SKM-1 treated with dmso at 0.1 percent for 144 hours (cell line): Measurements from ENCODE around the gene AHCY.
"Not testable (repeated sequence)": the region's sequence is repeated elsewhere in the genome, so short reads cannot be mapped to it uniquely, and the experiment has no call there.

ENCODE experiments used
- DNase-seq: peaks from one replicate; lab custom pipeline; 2025; ENCODE audit not compliant: unreplicated experiment; lab: John Stamatoyannopoulos, UW

AHCY gene

DNA sequence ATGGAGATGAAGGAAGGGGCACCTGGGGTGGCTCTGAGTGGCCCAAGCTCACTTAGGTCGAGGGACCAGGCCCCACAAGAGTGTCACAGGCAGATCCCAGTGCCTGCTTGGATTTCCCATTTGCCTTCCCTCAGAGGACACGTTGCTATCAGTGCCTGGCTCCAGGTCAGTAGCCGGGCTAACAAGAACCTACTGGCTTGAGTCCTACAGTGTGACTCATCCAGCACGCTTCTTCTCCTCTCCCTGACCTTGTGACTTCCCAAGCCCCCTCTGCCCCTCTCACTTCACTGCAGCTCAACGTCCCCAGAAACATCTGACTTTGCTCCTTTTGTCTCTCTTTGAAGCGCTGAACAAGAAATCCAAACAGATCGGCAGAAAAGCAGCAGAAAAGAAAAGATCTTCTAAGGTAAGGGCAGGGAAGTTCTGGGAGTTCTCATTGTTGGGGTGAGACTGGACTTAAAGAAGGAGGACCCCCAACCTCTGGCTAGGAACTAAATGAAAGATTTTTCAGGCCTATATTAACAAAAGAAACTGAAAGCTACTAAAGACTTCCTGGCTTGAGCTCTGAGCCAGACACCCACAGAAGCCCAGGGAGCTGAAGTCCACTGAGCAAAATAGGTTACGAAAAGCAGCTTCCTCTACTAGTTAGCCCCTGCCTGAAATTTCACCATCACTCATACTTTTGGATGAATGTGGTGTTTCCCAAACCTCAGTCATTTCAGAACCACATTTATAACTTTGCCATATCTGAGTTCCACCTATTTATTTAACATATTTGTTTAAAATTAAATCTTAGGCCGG is 40.5 kb downstream of the AHCY start:
- peak; percentile 72 for DNase-seq

DNA sequence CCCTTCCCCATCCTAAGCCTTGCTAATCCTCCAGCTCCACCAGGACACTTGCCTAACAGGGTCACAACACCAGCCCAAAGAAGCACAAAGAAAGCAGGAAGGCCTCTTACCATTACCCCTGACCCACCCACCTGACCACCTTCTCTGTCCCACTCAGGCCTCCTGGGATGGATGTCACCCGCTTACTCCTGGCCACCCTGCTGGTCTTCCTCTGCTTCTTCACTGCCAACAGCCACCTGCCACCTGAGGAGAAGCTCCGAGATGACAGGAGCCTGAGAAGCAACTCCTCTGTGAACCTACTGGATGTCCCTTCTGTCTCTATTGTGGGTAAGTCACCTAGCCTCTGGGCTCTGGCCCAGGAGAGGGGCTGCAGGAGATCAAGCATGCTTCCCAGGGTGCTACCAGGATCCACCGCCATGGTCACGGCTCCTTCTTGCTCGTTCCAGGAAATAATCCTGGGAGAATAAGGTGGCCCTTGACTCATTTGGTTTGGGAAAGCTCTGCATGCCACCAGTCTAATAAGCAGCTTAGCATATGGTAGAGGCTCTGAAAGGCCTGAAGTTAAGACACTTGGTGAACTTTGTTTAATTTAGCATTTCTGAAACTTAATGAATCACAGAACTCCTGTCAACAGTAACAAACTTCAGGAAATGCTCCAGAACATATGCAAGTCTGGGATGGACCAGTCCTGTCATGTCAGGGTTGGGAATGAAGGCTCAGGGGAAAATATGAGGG is 42.8 kb downstream of the AHCY start:
- DNase-seq: no peak

DNA sequence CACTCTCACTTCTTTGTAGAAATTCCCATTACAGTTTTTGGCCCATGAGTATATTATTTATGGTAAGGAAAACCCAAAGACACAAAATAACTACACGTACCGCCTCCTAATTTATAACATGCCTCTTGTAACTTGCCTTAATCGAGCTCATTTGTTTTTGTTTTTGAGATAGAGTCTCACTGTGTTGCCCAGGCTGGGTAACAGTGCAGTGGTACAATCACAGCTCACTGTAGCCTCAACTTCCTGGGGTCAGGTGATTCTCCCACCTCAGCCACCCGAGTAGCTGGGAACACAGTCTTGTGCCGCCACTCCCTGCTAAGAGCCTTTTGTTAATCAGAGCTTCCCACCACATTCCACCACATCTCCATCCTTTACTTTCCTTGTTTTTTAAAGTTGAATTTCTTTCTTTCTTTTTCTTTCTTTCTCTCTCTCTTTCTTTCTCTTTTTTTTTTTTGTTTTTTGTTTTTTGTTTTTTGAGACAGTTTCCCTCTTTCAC is 46.5 kb downstream of the AHCY start:
- DNase-seq: no peak

DNA sequence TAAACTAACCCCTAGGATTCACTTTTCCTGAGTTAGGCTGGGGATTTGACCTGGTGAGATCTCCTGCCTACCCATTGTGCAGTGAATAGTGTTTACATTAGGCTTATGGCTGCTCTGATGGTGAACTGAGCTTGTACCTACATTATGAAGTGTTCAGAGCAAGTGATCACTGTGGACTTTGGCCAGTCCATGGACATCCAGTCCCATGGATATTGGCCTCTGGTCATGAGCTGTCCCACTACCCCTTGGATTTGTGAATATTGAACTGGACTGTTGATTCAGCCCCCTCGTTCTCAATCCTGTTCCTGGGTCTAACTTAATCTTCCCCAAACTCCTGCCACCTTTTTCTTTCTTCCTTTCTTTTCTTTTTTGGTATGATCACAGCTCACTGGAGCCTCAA is 48.2 kb downstream of the AHCY start:
- DNase-seq: no peak

DNA sequence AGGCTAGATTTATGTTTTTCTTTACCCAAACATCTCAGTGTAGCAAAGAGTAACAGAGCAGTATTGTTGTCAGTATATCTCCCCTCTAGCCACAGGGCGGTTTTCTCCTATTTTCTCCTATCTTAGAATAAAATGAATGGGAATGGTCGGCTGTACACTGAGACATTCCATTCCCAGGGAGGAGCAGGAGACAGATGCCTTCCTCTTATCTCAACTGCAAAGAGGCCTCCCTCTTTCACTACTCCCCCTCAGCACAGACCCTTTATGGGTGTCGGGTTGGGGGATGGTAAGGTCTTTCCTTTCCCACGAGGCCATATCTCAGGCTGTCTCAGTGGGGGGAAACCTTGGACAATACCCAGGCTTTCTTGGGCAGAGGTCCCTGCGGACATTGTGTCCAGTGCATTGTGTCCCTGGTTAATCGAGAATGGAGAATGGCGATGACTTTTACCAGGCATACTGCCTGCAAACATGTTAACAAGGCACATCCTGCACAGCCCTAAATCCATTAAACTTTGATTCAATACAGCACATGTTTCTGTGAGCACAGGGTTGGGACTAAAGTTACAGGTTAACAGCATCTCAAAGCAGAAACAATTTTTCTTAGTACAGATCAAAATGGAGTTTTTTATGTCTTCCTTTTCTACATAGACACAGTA is 50.6 kb downstream of the AHCY start:
- not testable (repeated sequence) for DNase-seq

DNA sequence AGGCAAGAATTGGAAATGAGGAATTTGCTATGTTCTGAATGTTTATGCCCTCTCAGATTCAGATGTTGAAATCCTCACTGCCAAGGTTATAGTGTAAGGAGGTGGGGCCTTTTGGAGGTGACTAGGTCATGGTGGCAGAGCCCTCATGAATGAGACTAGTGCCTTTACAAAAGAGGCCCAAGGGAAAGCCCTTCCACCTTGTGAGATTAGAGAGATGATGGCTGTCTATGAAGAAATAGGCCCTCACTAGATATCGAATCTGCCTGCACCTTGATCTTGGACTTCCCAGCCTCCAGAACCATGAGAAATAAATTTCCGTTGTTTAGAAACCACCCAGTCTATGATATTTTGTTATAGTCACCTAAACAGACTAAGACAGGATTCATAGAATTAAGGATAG is 51.5 kb downstream of the AHCY start:
- DNase-seq: no peak

DNA sequence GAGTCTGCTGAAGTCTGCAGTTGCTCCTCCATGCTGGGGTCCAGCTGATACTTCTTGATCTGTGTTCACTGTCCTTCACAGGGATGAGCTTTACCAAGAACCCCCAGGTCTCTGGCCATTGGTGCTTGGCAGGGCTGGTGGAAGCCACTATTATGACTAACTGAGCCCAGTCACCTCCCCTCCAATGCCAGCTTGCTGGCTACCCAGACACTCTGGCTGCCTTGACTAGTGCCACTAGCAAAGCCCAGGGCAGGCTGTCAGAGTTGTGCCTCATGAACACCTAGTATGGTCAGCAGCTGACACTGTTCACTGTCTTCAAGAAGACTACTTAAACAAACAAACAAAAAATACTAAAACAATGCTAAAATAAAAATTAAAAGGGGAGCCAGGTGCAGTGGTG is 53.1 kb downstream of the AHCY start:
- DNase-seq: no peak

DNA sequence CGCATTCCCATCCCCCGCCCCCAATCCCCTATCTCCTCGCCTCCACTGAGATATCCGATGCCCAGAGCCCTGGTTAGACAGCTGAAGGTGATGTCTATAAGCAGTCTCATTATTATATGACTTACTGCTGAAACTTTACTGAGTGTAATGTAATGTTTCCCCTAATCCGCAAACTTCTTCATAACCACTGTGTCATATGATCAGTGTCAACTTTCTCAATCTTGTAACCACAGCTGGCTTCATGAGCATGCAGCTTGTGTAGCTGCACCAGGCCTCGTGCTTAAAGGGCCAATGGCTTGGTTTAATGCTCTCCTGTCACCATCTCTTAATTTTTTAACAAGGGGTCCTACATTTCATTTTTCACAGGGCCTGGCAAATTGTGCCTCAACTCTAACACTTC is 53.9 kb downstream of the AHCY start:
- peak; percentile 72 for DNase-seq

DNA sequence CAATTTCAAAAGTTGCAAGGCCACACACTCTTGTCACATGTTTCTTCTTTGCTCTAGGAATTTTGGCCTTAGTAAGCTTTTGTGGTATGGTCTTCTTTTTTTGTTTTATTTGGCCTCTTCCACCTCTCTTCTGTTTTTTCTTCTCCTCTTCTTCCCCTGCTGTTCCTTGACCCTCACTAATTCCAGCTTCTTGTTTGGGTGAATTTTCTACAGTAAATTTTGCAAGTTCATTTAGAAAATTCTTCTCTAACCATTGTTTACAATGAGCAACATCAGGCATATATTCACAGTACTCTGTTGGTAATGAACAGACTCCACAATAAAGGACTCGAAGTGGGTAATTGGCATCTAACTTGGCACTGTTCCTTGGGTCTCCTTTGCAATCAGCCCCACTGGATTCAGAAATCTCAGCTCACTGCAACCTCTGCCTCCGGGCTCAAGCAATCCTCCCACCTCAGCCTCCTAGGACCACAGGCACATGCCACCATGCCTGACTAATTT is 57.0 kb downstream of the AHCY start:
- no peak for DNase-seq

DNA sequence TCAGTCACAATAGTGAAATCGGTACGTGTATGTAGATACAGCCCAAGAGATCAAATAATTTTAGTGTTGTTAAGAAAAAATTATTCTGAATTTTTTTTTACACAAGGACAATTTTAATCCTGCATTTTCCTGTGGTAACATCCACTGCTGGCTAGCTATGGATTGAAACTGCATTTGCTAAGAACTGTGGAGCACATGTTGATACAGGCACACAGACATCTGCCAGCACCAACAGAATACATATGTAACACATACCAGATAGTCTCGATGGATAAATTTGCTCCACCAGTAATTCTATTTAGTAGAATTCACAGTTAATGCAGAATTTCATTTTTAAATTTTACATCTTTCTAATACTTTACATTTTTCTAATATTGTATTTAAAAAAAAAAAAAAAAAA is 59.8 kb downstream of the AHCY start:
- no peak for DNase-seq

DNA sequence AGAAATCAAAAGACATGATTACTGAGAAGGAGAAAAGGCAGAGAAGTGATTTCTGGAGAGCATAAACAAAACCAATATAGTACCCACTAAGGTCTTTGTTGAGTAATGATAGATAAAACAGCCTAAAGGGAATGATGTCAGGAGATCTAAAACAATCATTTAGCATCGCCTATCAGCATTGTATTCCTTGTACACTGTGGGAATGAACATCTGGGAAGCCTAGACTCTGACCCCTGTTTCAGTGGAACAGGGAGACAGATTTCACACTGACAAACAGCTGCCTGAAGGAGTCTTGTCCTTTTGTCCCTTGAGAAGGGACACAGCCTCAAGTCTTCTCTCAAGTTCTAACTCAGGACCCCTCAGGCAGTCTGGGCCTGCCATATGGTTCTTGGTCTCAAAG is 60.3 kb downstream of the AHCY start:
- DNase-seq: no peak

DNA sequence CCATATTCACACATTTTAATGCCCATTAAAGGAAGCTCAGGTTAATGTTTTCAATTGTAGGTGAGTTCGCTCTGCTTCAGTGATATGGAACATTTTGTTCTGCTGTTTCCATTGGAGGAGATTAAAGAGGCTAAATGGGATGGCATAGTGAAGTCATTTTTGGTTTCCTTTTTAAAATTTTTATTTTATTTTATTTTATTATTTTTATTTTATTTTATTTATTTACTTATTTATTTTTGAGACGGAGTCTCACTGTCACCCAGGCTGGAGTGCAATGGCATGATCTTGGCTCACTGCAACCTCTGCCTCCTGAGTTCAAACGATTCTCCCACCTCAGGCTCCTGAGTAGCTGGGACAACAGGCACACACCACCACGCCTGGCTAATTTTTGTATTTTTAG is 61.1 kb downstream of the AHCY start:
- not testable (repeated sequence) for DNase-seq

DNA sequence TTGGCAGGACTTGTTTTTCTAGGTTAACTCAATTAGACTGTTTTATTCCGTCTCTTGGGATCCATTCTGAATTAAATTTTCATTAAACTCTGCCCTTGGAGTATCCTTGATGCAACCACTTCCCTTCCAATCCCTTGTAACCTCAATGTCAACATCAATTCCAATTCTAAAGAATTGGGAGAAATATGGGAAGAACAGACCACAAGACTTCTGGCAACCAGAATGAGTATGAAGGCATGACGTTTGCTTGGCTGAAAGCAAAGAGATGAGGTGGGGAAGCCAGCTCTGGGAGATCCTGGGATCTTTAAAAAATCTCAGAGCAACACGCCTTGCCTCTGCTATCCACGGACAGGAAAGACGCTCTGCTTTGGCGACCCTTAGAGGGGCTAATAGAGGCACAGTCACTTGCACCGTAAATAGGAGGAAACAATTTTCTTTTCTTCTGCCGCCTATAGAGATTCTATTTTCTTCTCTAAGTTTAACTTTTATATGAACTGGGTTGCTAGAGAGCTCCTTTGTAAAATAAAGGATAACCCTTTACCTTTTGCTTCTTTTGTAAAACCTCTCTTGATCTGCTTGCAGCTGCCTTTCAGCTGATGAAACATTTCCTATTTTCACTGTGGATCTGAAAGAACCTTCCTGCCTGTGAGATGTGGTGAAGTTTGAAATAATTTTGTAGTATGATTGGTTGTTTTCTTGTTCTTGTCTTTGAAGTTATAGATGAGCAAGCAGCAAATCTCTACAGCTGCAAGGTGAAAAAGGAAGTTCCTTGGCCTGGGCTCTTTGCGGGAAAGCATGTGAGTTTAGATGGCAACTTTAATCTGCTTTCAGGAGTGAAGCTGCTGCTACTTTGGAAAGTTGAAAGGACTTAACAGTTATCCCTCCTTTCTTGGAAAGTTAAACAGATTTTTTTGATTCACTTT is 62.2 kb downstream of the AHCY start, which contains the start of gene ASIP:
TSS of gene ASIP (plus strand) at position 731 of the 923 bp plus-strand sequence. CDS start 18,952 bp downstream, outside the sequence.
- no peak for DNase-seq

DNA sequence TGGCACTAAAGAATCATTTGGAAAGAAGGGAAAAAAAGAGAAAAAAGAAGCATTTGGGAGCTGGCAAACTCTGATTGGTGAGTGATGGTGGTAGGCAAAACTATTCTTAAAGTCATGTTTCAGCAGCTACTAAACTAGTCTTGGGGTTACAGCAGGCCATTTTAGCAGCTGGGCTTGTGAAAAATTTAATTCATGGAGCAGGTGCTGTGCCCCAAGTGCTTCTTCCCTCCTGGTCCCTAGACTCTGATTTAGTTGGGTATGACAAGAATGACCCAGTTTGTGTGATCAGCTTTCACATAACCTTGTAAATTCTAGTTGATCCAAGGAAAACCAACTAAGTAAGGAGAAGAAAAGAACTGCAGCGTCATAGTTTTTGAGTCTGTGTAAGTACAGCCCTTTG is 63.0 kb downstream of the AHCY start:
- no peak for DNase-seq

DNA sequence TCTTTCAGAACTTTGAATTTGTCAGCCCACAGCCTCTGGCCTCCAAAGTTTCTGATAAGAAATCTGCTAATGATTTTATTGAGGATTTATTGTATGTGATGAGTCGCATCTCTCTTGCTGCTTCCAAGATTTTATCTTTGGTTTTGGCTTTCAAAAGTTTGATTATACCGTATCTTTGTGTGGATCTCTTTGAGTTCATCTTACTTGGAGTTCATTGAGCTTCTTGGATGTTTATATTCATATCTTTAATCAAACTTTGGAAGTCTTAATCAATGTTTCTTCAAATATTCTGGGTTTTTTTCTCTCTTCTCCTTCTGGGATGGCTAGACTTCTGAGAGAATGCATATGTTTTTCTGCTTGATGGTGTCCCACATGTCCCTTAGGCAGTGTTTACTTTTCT is 65.2 kb downstream of the AHCY start:
- DNase-seq: no peak

DNA sequence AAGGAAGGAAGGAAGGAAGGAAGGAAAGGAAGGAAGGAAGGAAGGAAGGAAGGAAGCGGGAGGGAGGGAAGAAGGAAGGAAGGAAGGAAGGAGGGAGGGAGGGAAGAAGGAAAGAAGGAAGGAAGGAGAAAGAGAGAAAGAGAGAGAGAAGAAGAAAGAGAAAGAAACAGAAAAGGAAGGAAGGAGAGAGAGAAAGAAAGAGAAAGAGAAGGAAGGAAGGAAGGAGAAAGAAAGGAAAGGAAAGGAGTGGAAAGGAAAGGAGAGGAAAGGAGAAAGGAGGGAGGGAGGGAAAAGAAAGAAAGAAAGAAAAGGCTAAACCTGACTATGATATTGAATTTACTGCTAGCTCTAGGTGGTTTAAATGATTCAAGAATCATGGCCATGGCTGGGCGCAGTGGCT is 67.3 kb downstream of the AHCY start:
- DNase-seq: no peak

DNA sequence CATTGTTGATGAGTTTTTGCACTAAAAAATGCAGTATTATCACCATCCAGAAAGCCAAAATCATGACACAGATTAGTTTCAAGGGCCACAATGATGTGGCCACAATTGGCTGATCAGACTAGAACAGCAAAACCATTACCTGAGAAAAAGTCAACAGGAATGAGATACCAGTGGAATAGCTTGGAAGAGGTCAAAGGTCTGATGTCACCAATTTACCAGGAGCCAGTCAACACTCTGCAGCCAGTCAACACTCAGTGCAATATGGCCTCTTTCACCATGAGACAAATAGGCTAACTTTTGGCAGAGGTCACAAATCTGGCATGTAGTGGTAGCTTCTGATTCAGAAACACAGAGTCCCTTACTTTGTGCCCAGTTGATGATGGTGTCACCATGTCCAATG is 69.5 kb downstream of the AHCY start:
- DNase-seq: no peak

DNA sequence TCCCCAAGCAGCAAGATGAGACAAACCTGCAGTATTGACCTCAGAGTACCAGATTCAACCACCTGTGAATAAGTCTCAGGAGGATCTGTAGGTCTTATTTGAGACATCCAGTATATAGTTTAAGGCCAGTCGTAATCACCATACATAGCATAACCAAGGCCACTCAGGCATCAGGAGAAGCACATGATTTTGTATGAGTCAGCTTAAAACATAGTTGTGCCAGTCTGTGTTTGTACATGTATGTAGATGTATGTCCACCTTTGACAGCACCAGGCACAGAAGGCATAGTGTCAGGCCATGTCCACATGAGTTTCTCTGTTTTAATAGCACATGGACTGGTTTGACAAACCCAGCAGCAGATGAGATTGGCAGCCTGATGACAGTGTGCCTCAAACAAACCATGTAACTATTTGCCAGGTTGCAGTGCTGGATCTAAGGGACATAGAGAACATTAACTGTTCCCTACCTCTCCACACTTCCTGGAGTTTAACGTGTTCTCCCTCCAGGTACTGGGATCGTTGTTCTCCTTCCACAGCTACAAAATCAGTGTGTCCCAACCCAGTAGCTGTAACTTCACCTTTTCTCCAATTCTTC is 70.6 kb downstream of the AHCY start:
- DNase-seq: no peak

DNA sequence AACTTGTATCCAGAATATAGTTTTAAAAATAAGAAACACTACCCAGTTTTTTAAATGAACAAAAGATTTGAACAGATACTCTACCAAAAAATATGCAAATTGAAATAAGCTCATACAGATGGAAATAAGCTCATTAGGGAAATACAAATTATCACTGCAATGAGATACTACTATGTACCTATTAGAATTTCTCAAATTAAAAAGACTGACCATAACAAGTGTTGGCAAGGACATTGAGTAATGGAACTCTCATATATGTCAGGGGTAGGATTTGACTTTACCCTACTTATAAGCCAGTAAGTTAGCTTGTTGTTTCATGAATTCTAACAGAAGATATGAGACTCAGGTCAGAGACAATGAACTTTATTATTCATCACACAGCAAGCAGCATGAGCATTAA is 71.5 kb downstream of the AHCY start:
- no peak for DNase-seq
